Dermis lymphatic vessel endothelial cell (primary cell): Measurements from ENCODE around the gene CAV3. TPM values are rescaled to one million over a fixed set of nuclear protein-coding genes. Genes with fewer than 3 reads are reported as not detected.

Experiments used
- total RNA-seq: library from RNA; depleted of rRNA; stranded (reverse); fragments of >200 nt; gene quantifications from 2 replicates; pipeline ENCODE4 v1.2.1, GENCODE V29; 2014

CAV3 gene
- not detected in 2 replicates for total RNA-seq

GRCh38 chr3:8733332-8734094 lies at the start of gene CAV3:
Gene CAV3 (plus strand): TSS chr3:8733802. CDS start chr3:8733877, 75 bp downstream.

GRCh38 chr3:8769088-8769822 lies 35.7 kb downstream of the CAV3 start, which contains the start of gene OXTR:
Gene OXTR (minus strand): TSS chr3:8769613. CDS start chr3:8768187, 1,426 bp downstream.

Other genes with a start within 250 kb of the CAV3 start
- gene LMCD1, start 232.0 kb upstream of the CAV3 start, total RNA-seq = 21.6 and 38.9 TPM in 2 replicates
- gene SSUH2, start 89.0 kb upstream of the CAV3 start, total RNA-seq = 0.76 and 1.2 TPM in 2 replicates
- 0.17 and 0.65 TPM in 2 replicates for gene OXTR, start 35.8 kb downstream of the CAV3 start, total RNA-seq
- 6.2 and 6.8 TPM in 2 replicates for gene RAD18, start 229.7 kb downstream of the CAV3 start, total RNA-seq